NOMO-1 (cell line): Measurements from ENCODE around the gene NFASC.

ENCODE experiments used
- DNase-seq, 2 experiments: peaks; one replicate each; lab custom pipeline; 2025; ENCODE audit not compliant: unreplicated experiment in 2 of 2; lab: John Stamatoyannopoulos, UW

The NFASC gene

DNA sequence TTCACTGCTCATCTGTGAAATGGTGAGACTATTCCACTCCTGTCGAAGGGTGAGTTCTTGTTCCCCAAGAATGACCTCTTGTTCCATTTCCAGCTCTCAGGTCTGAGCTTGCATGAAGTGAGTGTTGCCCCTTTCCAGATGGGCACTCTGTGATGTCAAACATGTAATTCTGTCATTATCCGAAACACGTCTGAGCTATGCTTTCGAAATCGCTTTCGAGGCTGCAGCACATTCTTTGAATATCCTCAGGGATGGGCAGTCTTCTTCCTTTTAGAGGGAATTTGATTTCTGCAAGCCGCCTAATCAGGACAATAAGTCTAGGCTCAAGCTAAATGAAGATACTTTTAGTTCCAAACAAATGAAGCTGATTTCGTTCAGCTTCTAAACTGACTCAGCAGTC is 15.1 kb downstream of the NFASC start:
- DNase-seq = no peak

DNA sequence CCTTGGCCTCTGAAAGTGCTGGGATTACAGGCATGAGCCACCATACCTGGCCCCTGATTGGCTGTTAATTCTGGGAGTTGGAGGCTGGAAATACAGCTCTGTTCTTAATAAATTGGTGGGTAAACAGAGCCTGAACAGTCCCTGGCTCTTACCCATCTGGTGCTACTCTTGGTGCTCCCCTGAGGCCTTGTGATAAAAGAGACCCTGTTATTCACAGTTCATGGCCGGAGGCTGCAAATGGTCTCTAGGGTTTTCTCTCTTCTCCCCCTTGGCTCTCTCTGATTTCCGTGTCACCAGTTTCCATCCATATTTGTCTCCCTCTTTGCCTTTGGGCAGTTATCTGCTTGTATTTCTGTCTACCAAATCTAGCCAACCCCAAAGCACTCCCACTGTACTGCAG is 17.2 kb downstream of the NFASC start:
- no peak for DNase-seq

DNA sequence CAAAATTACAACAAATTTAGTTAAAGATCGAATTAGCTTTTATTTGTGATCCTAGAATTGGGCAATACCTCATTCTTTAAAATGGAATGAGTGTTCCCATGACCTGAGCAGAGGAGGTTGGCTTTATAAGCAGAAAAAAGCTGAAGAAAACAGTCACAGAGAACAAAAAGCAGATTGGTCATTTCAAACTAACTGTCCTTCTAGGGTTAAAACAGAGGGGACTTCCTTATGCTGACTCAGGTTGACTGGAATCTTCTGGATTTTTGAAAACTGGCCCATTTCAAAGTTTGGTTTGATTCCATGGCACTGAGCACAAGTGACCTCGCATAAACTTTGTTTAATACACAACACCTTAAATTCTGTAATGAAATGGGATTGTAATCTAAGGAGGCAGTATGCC is 17.6 kb downstream of the NFASC start:
- DNase-seq = no peak

DNA sequence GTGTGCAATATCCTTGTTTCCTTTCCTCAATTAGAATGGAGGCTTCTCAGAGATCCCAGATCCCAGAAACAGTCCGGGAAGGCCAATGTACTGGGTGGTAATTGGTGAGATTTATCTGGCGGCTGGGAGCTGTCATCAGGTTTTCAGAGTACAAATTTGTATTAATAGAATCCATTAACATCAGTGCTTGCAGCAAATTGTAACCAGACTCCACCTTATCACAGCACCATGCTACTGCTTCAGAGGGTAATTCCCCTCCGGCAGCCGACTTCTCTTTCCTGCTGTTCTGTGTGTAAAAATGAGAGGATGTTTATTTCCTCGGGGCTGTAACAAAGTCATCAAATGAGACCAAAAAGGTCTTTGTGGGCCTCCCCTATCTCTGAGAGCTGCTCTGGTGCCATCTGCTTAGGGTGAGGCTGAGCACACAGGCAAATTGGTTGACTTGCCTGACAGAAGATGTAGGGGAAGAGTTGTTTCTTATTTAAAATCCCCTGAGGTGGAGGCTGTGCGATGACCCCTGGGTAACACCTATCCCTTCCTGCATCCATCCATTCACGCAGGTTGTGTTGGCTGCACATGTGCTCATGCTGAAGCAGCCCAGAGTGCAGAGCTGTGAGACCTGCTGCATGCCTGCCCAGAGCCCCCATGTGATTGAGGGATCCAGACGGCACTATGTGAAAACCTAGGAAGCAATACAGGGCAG is 19.2 kb downstream of the NFASC start:
- no peak for DNase-seq

DNA sequence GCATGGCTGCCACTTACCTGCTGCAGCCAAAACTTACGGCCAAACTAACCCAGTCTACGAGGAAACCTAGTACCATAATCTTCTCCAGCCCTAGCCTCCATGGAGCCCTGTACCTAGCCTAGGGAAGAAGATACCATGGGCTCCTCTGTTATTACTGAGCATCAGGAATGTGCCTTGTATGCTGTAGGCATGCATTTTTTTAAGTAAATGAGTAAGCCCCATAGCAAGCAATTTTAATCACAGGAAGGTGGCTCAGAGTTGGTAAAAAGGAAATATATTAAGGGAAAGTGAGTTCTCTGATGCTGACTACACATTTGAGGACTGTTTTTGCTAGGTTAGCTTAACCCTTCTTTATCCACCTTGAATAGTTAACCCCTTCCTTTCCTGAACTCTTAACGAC is 21.2 kb downstream of the NFASC start:
- no peak for DNase-seq

DNA sequence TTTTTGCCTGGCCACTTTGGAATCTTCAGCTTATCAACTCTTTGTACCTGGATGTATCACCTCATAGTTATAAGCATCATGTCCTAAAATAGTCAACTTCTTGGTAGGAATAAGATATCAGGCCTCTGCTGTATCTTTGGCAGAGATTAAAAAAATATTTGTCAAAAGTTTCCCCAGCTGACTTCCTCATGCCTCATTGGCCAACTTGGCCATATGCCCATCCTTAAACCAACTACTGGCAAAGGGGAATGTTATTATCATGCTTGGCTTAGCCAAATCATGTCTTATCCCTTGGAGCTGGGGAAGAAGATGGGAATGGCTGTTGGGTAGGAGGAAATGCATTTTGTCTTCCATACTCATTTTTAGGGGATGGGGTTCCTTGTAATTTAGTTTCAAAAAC is 23.4 kb downstream of the NFASC start:
- no peak for DNase-seq

DNA sequence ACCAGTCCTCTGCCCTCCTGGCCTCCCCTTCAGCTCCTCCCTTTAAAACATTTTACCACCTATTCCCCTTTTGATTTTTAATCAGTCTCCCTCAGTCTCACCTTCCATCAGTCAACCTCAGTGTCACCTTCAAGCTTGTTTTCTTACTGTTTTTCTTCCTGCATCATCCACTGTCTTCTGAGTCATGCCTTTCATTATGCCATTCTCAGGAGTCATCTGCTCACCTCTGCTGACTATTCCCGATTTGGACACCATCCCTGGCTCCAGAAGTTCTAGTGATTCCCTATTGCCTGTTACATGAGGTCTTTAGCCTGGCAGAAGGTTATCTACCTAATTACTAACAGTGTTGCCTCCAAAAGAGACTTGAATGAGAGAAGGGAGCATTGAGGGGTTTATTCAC is 23.9 kb downstream of the NFASC start:
- DNase-seq = no peak

DNA sequence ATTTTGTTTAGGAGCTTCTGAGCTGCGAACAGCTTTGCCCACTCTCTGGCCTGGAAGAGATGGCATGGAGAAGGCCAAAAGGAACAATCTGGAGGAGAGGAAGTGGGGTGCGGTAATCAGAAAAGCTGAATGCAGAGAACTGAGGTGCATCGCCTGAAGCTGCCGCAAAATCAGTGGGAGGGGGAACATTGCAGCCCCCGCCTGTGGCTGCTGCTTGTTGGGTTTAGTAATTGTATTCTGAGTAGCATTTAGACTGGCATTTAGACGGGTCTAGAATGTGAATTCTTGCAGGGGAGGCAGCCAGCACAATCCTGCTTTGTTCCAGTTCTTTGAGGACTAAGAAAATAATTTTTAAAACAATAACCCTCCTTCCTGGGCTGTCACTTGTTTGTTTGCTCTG is 25.4 kb downstream of the NFASC start:
- no peak for DNase-seq

DNA sequence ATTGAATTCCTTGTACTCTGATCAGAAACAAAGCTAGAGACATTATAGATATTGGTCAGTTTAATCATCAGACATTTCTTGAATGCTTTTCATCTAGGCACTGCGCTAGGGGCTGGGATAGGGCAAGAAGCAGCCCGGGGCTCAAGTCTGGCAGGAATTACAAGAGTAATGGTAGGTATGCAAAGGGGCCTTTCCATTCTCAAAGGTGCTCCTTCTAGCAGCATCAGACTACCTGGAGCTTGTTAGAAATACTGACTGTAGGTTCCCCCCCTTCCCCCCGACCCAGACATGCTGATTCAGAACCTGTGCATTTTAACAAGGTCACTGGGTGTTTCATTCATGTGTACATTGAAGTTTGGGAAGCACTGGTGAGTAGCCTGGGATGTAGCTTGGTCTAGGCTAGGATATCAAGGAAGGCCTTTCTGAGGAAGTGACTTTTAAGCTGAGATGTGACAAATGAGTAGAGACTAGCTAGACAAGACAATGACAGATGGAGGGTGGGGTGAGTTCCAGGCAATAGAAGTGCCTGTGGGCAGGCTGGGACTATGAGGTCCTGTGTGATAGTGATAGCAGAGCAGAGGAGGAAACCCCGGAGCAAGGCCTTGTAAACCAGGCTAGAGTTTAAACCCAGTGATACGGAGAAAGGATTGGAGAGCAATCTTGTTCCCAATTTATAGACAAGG is 26.3 kb downstream of the NFASC start:
- no peak for DNase-seq

DNA sequence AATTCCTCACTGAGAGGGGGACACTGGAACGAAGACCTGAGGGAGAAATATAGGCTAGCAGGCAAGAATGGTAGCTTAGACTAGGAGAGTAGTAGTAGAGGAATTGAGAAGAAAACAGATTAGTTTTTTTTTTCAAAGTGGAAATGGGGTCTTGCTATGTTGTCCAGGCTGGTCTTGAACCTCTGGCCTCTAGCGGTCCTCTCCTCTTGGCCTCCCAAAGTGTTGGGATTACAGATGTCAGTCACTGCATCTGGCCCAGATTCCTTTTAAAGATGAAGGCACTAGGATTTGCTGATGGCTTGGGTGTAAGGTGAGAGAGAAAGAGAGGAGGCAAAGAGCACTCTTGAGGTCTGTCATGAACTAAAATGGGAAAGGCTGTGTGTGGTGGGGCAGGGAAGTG is 30.1 kb downstream of the NFASC start:
- no peak for DNase-seq

DNA sequence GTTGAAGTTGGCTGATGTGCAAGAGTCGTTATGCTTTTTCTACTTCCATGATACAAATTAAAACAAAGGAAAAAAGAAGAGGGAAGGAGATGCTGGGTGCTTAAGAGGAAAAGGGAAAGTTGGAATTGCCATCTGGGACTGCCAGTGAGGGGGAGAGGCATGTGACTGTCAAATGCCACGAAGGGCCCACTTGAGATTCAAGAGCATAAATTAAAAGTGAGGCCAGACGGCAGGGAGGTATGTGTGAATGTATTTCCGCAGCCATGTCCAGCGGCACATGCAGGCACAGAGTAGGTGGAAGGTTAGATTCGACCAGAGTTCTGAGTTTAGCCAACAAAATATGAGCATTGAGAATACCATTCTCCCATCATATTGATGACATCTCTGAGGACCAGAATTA is 32.0 kb downstream of the NFASC start:
- DNase-seq = no peak

DNA sequence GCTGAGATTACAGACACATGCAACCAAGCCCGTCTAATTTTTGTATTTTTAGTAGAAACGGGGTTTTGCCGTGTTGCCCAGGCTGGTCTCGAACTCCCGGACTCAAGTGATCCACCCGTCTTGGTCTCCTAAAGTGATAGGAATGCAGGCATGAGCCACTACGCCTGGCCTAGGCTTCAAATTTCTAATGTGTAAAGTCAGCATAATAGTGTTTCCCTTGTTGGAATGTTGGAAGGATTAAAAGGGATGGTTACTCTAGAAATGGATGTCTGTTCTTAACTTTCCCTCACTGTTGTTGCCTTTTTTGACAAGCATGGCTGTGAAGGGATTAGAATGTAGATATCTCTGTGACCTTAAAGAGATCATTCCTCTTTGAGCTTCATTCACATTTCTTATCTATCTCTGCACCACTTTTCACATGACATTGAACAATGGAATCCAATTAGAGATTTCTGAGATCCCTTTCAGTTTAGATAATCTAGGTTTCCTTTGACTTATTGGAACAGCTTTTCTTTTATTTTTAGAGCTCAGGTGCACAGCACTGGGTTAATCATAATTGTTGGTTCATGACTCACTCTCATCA is 33.7 kb downstream of the NFASC start:
- no peak for DNase-seq

DNA sequence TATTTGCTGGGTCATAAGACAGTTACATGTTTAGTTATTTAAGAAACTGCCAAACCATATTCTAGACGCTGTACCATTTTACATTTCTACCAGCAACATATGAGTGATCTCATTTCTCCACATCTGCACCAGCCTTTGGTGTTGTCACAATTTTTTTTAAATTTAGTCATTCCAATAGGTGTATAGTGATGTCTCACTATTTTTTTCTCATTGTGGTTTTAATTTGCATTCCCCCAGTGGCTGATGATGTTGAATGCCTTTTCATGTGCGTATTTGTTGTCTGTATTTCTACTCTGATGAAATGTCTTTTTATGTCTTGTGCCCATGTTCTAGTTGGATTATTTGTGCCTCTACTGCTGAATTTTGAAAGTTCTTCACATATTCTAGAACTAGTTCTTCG is 38.4 kb downstream of the NFASC start:
- no peak for DNase-seq

DNA sequence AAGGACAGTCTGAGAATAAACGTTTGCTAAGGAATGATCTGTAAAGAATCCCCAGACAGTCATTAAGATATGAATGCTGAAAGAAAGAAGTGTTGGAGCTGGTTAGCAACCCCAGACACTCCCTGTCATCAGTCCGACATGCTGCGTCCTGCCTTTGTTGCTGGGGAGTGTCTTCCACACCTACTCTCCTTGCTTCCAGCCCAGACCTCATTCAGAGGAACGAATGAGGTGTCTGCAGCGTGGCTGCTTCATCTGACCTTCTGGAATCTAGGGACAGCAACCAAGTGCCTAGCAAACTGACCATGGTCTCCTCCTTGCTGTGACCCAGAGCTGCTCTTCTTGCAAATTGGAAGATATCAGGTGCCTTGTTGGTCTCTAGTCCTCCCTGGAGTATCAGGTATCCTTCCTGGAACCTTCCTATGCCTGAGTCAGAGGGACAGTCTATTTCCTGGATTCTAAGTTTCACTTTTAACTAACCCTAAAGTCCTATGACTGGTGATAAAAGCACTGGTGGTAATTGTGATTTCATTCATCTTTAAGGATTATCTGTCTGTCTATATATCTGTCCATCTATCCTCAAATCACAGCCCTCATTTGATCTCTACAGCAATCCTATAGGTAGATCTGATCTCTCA is 45.3 kb downstream of the NFASC start:
- DNase-seq = no peak

DNA sequence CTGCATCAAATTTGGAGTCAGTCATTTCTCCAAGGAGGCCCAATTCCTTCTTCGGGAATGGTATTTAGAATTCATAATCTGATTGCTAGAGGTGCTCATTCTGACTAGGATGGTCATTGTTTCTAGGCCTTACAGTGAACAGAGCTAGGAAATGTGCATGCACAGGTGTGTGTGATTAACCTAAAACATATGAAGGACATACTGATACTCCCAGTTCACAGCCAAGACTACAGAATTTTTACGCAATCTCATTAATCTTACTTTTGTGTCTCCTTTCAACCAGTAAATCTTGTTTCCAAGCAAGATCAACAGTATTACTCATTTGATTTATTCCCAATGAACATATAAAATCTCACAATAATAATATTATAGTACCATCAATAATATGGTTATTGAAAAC is 47.1 kb downstream of the NFASC start:
- no peak for DNase-seq

DNA sequence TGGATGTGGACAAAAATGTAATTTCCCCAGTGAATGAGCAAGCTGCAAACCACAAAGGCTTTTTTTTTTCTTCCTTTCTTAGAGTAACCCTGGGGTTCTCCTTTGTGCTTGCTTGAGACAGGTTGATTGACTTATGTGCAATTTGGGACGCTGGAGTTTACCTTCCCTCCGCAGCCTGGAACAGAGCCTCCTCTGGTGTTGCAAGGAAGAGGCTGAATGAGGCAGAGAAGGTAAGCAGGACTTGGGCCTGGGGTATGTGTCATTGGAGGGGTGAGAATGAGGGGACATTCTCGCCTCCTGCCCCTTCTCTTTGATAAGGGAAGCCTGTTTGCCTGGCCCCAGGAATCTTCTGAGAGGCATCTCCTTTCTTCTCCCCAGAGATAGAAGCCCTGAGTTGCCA is 49.8 kb downstream of the NFASC start:
- DNase-seq = no peak

DNA sequence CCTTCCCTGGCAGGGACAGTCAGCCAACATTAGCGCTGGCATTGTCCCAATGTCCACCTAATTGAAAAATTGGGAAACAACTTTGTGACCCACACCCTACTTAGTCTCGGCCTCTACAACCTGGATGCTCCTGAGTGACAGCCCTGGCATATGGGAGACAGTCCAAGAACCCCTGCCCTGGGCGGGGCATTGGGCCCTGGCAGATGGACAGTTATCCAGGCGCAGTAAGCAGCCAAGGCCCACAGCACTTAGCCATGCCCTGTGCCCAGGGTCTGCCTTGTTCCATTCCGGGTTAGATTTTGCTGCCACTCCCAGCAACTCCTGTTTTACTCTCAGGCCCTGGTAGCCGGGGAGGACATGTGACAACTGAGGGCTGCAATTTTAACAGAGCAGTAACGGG is 50.3 kb downstream of the NFASC start:
- no peak for DNase-seq

DNA sequence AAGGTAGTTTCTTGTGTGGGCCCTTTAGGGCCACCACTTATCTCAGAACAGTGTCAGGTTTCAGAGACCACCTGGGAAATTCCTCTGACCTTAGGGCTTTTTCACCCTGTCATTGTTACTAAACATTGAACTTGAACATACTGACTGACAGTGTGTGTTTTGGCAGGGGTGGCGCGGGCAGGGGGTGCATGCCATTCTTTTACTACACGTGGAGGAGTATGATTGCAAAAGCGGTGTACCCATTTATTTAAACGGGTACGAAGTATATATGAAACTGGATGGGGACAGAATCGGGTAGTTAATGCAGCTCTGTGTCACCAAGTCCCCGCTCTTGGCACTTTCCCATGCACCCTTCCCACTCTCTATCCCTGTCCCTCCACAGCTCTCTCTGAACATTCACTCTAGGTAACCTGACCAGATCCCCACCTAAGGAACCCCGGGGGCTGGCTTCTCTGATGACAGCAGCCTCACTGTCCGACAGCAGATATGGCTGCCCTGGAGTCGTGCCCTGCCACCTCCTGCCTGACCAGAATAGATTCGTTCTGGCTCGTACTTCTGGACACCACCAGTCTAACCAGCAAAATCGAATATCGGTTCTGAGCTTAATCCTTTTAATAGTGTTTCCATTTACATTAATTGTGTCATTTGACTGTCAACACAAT is 51.3 kb downstream of the NFASC start:
- DNase-seq = no peak

DNA sequence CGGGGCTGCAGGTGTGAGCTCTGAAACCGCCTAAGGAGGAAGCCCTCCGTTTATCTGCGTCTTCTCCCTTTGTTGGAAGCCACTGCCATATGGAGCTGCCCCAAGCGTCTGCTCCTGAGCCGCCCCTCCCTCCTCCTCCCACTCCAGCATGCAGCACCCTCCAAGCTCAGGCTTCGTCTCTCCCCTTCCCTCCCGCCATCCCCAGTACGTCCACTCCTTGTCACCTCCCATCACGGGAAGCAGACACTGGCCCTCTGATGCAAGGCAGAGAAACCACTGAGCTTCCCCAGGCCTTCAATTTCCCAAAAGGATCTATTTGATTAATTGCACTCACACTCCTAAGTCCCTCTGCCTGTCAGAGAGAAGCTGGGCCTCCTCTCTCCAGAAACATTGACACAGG is 52.5 kb downstream of the NFASC start:
- DNase-seq = no peak

DNA sequence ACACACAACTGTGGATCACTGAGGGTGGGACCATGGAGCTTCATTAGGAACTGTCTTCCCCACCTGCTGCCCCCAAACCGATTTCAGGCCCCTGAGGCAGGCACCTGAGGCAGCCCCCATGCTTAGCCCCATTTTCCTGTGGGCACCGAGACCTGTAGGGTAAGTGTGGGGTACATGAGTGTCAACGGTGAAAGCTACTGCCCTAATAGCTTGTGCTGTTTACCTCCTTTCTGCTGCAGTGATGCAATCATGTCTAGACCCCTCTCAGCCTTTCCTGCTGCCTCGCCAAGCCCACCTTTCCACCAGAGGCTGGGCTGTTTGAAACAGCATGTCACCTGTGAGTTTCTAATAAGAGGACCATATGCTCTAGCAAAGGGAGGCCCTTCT is 53.0 kb downstream of the NFASC start:
- DNase-seq = no peak

DNA sequence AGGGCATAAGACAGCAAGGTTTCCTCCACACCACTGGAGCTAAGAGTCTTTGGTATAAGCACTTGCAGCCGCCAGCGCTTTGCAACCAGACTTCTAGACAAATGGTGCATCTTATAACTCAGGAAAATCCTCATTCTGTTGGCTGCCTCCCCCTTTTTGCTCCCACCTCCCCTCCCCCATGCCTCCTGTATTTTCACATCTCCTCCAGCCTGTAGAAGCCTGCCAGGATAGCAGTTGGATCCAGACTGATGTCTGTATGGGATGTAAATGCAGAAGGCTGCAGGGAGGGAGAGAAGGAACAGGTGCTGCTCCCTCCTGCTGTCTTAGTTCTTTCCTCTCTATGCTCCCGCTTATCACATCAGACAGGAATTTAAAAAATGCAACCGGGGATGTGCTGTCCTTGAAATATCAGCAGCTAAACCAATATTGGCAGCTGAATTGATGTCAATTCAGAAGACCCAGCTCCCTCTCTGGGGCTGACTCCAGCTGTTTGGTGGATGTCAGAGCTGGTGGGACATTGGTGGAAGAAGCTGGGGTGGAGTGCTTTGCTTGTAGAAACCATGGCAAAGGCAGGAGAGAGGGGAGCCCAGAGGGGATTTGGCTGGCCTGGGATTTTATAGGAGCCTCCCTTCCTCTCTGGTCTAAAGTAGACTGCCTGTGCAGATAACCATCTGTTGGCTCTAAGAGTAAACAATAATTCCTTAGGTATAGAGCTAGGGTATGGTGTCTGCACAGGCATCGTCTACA is 53.5 kb downstream of the NFASC start:
- no peak for DNase-seq
